Omental fat pad (tissue), 4 donors: ENCODE measurements around the gene RAET1E. TPM values are rescaled to one million over a fixed set of nuclear protein-coding genes. Genes with fewer than 3 reads are reported as not detected.
"Not testable (repeated sequence)": the region's sequence is repeated elsewhere in the genome, so short reads cannot be mapped to it uniquely, and the experiment has no call there.

ENCODE experiments used
- ATAC-seq: fragments of 150-250 bp; one replicate; pipeline ENCODE4 v1.9.1; 2016; ENCODE audit warnings: mild to moderate bottlenecking, moderate library complexity; ENCODE audit not compliant: low FRiP score
- DNase-seq: peaks from one replicate; pipeline ENCODE4 v3.0.0-alpha.2; 2019; ENCODE audit warnings: low spot score
- total RNA-seq, 4 donors: library from RNA; depleted of rRNA; stranded (reverse); fragments of >200 nt; gene quantifications; one replicate each; pipeline ENCODE4 v1.1.0, GENCODE V29; 2016
- TF ChIP-seq, protein P1 (sequence below), 3 donors: fragments of 450-650 bp; IDR thresholded peaks; one replicate each; pipeline ENCODE4 v1.5.1; 2016 to 2017; ENCODE audit warnings: antibody characterized with exemption in 3 of 3, mild to moderate bottlenecking in 3 of 3, moderate library complexity in 2 of 3

RAET1E gene
- total RNA-seq, 4 donors from 2014 or later = 1.4 to 17.5 (median 2.7) TPM

DNA sequence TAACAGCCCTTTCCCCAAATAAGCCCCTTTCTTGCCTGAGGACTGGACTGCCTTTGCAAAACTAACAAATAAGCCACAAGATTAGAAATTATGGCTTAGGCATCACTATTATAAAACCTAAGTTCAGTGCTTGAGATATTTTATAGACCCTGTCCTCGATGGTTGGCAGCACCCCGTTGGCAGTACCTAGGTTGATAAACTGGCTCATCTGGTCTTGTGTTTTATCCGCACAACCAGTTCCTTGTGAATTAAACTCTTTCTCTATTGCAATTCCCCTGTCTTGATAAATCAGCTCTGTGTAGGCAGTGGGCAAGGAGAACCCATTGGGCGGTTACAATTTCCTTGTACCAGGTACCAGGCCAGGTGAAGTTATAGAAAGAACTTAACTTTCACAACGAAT lies 40.4 kb downstream of the RAET1E start:
- DNase-seq = no peak
- no peak for ATAC-seq
- TF ChIP-seq, protein P1, sequence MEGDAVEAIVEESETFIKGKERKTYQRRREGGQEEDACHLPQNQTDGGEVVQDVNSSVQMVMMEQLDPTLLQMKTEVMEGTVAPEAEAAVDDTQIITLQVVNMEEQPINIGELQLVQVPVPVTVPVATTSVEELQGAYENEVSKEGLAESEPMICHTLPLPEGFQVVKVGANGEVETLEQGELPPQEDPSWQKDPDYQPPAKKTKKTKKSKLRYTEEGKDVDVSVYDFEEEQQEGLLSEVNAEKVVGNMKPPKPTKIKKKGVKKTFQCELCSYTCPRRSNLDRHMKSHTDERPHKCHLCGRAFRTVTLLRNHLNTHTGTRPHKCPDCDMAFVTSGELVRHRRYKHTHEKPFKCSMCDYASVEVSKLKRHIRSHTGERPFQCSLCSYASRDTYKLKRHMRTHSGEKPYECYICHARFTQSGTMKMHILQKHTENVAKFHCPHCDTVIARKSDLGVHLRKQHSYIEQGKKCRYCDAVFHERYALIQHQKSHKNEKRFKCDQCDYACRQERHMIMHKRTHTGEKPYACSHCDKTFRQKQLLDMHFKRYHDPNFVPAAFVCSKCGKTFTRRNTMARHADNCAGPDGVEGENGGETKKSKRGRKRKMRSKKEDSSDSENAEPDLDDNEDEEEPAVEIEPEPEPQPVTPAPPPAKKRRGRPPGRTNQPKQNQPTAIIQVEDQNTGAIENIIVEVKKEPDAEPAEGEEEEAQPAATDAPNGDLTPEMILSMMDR (IDR thresholded peaks at IDR 0.05) = no peak

DNA sequence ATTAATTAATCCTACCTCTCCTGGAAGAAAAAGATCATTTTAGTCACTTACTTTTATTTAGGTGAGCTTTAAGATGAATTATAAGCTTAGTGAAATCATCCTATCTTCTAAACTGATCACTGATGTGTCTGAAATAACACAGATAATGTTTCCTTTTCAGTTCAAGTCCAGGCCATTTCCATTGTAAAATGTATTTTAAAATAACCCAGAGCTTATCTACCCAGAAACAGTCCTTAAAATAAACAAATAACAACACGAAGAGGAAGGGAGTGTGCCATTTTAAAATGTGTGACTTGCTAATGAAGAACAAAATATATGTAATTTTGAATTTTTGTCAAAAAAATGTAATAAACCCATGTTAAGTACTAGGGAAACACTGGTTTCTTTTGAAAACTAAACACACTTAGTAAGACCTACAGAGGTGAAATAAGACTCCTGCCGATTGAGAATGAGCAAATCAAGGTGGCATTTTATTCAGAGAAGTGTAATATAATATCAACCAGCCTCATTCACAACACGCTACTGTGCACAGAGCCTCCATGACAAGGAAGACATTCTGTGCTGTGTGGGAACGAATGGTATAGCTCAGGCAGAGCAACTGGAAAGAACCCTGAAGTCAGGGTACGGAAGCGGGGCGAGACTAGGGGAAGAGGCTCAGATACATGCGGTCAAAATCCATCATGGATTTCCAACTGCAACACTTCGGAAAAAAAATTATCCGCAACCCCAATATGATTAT lies 41.5 kb downstream of the RAET1E start:
- DNase-seq (no peak), ATAC-seq (no peak)
- TF ChIP-seq, protein P1 (IDR thresholded peaks at IDR 0.05) = no peak

DNA sequence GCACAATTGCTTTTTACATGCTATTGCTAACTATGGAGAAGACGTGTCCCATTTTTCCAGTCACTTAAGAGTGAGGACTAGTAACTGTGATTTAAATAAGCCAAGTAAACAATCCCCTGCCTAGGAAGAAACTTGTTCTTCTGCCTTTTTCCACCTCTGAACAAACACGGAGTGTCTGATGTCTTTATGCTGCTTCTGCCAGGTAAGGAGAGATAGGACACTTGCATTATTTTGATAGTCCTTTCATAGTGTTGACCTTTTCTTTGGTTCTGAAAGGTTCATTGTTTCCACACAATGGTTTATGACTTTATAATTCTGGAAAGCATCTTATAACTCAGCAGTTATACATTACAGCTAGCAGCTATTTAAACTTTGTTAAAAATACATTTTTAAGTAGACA lies 42.2 kb downstream of the RAET1E start:
- TF ChIP-seq, protein P1 (IDR thresholded peaks at IDR 0.05) = no peak
- DNase-seq (no peak), ATAC-seq (no peak)

DNA sequence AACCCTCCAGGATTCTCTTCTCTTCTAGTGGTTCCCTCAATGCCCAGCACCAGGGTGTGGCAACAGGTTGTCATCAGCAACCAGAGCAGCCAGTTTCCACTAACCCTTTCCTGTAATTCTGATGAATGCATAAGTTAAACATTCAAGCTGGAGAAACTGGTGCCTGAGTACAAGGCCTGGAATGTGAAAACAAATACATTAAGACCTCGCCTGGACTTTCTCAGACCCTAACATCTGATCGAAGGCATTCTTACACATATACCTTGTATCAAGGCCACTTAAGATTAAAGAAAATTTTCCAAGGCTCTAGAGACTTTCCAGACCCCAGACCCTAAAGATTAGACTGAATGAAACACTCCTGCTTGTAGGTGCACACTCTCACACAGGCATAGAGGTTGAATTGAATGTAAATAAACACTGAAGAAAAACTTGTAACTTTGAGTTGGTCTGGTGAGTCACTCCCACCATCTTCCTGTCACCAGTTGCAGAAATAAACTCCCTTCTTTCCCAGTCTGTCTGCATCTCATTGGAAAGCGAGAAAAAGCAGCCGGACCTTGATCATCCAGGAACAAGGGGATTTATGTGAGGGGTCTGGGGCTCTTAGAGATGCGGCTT lies 42.8 kb downstream of the RAET1E start:
- ATAC-seq (peak; percentile 82), DNase-seq (no peak)
- TF ChIP-seq, protein P1 (IDR thresholded peaks at IDR 0.05) = no peak

DNA sequence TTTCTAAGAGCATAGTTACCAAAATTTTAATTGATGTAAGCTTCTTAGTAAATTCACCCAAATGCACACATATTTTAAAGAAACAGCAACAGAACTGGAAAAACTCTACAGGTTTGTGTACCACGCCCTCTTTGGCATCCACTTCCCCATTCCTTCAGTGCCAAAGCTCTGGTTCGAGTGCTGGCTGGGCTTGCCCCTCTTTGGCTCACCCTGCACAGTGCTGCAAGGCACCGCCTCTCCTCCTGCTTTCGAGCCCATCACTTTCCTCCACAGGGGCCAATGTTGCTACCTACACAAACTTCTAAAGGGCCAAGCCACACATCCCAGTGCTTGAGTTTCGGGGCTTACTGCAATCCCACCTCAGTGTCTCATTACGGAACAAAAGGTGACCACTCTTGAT lies 43.4 kb downstream of the RAET1E start:
- ATAC-seq = no peak

DNA sequence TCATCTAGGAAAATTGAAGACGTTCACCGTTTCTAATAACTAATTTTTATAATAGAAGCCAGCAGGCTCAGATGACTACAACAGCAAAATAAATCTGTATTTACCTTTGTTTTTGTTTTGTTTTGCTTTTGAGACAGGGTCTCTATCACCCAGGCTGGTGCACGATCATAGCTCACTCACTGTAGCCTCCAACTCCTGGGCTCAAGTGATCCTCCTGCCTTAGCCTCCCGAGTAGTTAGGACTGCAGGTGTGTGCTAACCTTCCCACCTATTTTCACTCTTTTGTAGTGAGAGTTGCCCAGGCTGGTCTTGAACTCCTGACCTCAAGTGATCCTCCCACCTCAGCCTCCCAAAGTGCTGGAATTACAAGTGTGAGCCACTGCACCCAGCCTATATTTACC lies 43.9 kb downstream of the RAET1E start:
- not testable (repeated sequence) for DNase-seq, ATAC-seq

More for the DNA sequence above, 43.4 kb downstream of the RAET1E start:
- TF ChIP-seq, protein P1 (IDR thresholded peaks at IDR 0.05) = no peak
- DNase-seq = no peak

DNA sequence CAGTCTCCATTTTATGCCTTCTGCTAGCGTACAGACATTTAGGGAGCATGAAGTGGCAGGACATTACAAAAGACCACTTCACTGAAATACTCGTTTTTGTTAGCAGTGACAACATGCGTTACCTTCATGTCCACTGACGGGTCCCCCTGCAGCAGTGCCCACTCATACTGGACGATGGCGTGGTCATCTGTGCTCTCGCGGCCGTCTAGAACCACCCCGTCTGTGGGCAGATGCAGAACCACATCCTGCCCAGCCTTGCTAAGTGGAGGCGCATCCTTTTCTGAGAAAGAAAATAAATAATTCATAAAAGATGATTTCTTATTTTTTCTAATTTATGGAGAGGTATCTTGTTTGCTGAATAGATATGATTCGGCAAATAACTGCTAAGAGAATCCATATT lies 45.0 kb downstream of the RAET1E start:
- ATAC-seq (no peak), DNase-seq (no peak)
- TF ChIP-seq, protein P1 (IDR thresholded peaks at IDR 0.05) = no peak
